Trophoblast cell (in vitro differentiated cells and primary cell): ENCODE data around the gene ADAMTS14.
"Not testable (repeated sequence)": the region's sequence is repeated elsewhere in the genome, so short reads cannot be mapped to it uniquely, and the experiment has no call there.

Source experiments
- DNase-seq, 2 donors: peaks; one replicate each; pipeline ENCODE4 v3.0.0-alpha.2; 2016
- H2AFZ ChIP-seq: 2 replicates; pipeline ENCODE4 v1.6.1; 2013; ENCODE audit warnings: low read length, moderate library complexity, mild to moderate bottlenecking; ENCODE audit not compliant: insufficient read depth, poor library complexity
- H2AK5ac ChIP-seq: 2 replicates; pipeline ENCODE4 v1.6.1; 2013; ENCODE audit warnings: mild to moderate bottlenecking, low read length
- H2BK120ac ChIP-seq: 2 replicates; pipeline ENCODE4 v1.6.1; 2013; ENCODE audit warnings: low read length, mild to moderate bottlenecking, moderate library complexity; ENCODE audit not compliant: insufficient read depth, poor library complexity
- H2BK12ac ChIP-seq: 2 replicates; pipeline ENCODE4 v1.6.1; 2013; ENCODE audit warnings: mild to moderate bottlenecking, low read length, moderate library complexity
- H2BK5ac ChIP-seq: 2 replicates; pipeline ENCODE4 v1.6.1; 2013; ENCODE audit warnings: low read length, low read depth, moderate library complexity, mild to moderate bottlenecking; ENCODE audit not compliant: poor library complexity
- H3K14ac ChIP-seq: 2 replicates; pipeline ENCODE4 v1.6.1; 2013; ENCODE audit warnings: mild to moderate bottlenecking, low read length
- H3K18ac ChIP-seq: 2 replicates; pipeline ENCODE4 v1.6.1; 2013; ENCODE audit warnings: mild to moderate bottlenecking, low read length
- H3K23ac ChIP-seq: 2 replicates; pipeline ENCODE4 v1.6.1; 2013; ENCODE audit warnings: low read length
- H3K27ac ChIP-seq: 2 replicates; pipeline ENCODE4 v1.5.1; 2013; ENCODE audit warnings: low read depth, mild to moderate bottlenecking, inconsistent platforms, low read length, moderate library complexity
- H3K27me3 ChIP-seq: 2 replicates; pipeline ENCODE4 v1.6.1; 2013; ENCODE audit warnings: inconsistent platforms, mild to moderate bottlenecking, low read length, moderate library complexity; ENCODE audit not compliant: insufficient read depth
- H3K36me3 ChIP-seq, 2 experiments: 1 replicate in 1 of 2; 2 replicates in 1 of 2; pipeline ENCODE4 v1.6.1; 2013; ENCODE audit warnings: low read length in 2 of 2, mild to moderate bottlenecking in 2 of 2, moderate library complexity in 1 of 2; ENCODE audit not compliant: insufficient read depth in 2 of 2, control insufficient read depth in 1 of 2
- H3K4ac ChIP-seq: 2 replicates; pipeline ENCODE4 v1.6.1; 2013; ENCODE audit warnings: low read depth, mild to moderate bottlenecking, low read length, moderate library complexity
- H3K4me1 ChIP-seq, 2 experiments: 1 replicate in 1 of 2; 2 replicates in 1 of 2; pipeline ENCODE4 v1.6.1; 2013; ENCODE audit warnings: low read length in 2 of 2, mild to moderate bottlenecking in 2 of 2, moderate library complexity in 1 of 2; ENCODE audit not compliant: insufficient read depth in 2 of 2, control insufficient read depth in 1 of 2
- H3K4me2 ChIP-seq: 2 replicates; pipeline ENCODE4 v1.6.1; 2013; ENCODE audit warnings: inconsistent platforms, mild to moderate bottlenecking, low read length, moderate library complexity
- H3K4me3 ChIP-seq: 2 replicates; pipeline ENCODE4 v1.5.1; 2013; ENCODE audit warnings: mild to moderate bottlenecking, low read depth, low read length, inconsistent platforms
- H3K79me1 ChIP-seq: one replicate; pipeline ENCODE4 v1.6.1; 2013; ENCODE audit warnings: low read length
- H3K79me2 ChIP-seq: 2 replicates; pipeline ENCODE4 v1.6.1; 2013; ENCODE audit warnings: low read length, mild to moderate bottlenecking; ENCODE audit not compliant: control insufficient read depth, insufficient read depth, poor library complexity
- H3K9ac ChIP-seq: 2 replicates; pipeline ENCODE4 v1.6.1; 2013; ENCODE audit warnings: mild to moderate bottlenecking, low read length
- H3K9me3 ChIP-seq: 2 replicates; pipeline ENCODE4 v1.6.1; 2013; ENCODE audit warnings: low read depth, mild to moderate bottlenecking, control low read depth, inconsistent platforms, low read length; ENCODE audit not compliant: insufficient read depth
- H4K12ac ChIP-seq: 2 replicates; pipeline ENCODE4 v1.6.1; 2013; ENCODE audit warnings: low read depth, mild to moderate bottlenecking, low read length, moderate library complexity
- H4K8ac ChIP-seq: 2 replicates; pipeline ENCODE4 v1.6.1; 2013; ENCODE audit warnings: low read depth, mild to moderate bottlenecking, low read length, moderate library complexity
- H4K91ac ChIP-seq: one replicate; pipeline ENCODE4 v1.6.1; 2013; ENCODE audit warnings: low read depth, mild to moderate bottlenecking, low read length, moderate library complexity
- WGBS: extraction: QIAGEN DNeasy Blood & Tissue Kit; methylation state at CpG from one replicate; pipeline ENCODE4 v1.1.7; 2013; ENCODE audit warnings: missing lambda C conversion rate; ENCODE audit not compliant: insufficient read length, insufficient coverage; ENCODE audit errors: extremely low coverage; 5-methylcytosine and 5-hydroxymethylcytosine counted together

The ADAMTS14 gene

GRCh38 chr10:70661623-70662361, 10.5 kb upstream of the ADAMTS14 start:
- H4K91ac ChIP-seq: no peak overlapping the region
- no peak overlapping the region for H3K4ac ChIP-seq
- H3K14ac ChIP-seq: no peak overlapping the region
- H2AFZ ChIP-seq: no peak overlapping the region
- H2AK5ac ChIP-seq: no peak overlapping the region
- no peaks in the 10 kb centered on the region for H3K27me3 ChIP-seq
- no peak overlapping the region for H3K23ac ChIP-seq
- H2BK12ac ChIP-seq: no peak overlapping the region
- no peaks in the 10 kb centered on the region for H3K36me3 ChIP-seq
- no peak overlapping the region for H4K12ac ChIP-seq
- H3K79me1 ChIP-seq: no peaks in the 10 kb centered on the region
- no peak overlapping the region for H2BK120ac ChIP-seq
- no peak overlapping the region for H3K4me3 ChIP-seq
- no peak overlapping the region for H2BK5ac ChIP-seq
- H3K18ac ChIP-seq: no peak overlapping the region
- no peak overlapping the region for H3K9ac ChIP-seq
- H3K27ac ChIP-seq: no peak overlapping the region
- no peak overlapping the region for H3K4me2 ChIP-seq
- H4K8ac ChIP-seq: no peak overlapping the region
- no peaks in the 10 kb centered on the region for H3K79me2 ChIP-seq
- no peak for DNase-seq
- H3K9me3 ChIP-seq: no peaks in the 10 kb centered on the region
- H3K4me1 ChIP-seq: no peaks in the 10 kb centered on the region
- no CpG with 5 or more reads among the region's 11 CpGs for WGBS

GRCh38 chr10:70662362-70663220, 9.7 kb upstream of the ADAMTS14 start:
- Histone ChIP-seq H3K27me3 (no peaks in the 10 kb centered on the region), H2BK12ac (no peak overlapping the region), H4K8ac (no peak overlapping the region), H3K79me1 (no peaks in the 10 kb centered on the region), H3K4ac (no peak overlapping the region), H3K9ac (no peak overlapping the region), H2AK5ac (no peak overlapping the region), H3K4me2 (no peak overlapping the region), H3K18ac (no peak overlapping the region), H4K12ac (no peak overlapping the region), H3K9me3 (no peaks in the 10 kb centered on the region), H2AFZ (no peak overlapping the region), H2BK5ac (no peak overlapping the region), H3K27ac (no peak overlapping the region), H3K23ac (no peak overlapping the region), H2BK120ac (no peak overlapping the region), H3K14ac (no peak overlapping the region), H3K4me1 (no peaks in the 10 kb centered on the region), H3K36me3 (no peaks in the 10 kb centered on the region), H3K4me3 (no peak overlapping the region), H3K79me2 (no peaks in the 10 kb centered on the region), H4K91ac (no peak overlapping the region)
- DNase-seq: no peak
- 100% methylated on average over 1 of the region's 12 CpGs for WGBS

DNA sequence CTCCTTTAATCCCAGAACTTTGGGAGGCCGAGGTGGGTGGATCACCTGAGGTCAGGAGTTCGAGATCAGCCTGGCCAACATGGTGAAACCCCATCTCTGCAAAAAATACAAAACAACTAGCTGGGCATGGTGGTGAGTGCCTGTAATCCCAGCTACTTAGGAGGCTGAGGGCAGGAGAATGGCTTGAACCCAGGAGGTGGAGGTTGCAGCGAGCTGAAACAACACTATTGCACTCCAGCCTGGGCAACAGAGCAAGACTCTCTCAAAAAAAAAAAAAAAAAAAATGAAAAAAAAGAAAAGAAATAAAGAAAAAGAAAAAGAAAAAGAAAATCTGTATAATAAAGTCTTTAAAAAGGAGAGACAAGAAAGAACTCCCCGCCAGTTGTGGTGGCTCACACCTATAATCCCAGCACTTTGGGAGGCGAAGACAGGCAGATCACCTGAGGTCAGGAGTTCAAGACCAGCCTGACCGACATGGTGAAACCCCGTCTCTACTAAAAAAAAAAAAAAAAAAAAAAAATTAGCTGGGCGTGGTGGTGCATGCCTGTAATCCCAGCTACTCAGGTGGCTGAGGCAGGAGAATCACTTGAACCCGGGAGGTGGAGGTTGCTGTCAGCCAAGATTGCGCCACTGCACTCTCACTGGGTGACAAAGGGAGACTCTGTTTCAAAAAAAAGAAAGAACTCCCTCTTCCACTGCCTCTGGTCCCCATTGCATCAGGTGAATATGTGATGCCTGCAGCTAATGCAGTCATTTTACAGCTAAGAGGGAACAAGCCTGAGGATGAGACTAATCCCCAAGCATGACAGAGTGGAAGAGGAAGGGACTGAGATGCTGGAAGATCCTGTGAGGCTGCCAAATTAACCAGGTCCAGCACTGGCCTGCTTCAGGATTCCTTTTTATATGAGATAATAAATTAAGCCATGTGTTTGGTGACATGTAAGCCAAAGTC, 8.6 kb upstream of the ADAMTS14 start:
- H2BK120ac ChIP-seq, H2AFZ ChIP-seq, H4K12ac ChIP-seq, DNase-seq, H3K14ac ChIP-seq, H3K4ac ChIP-seq, H4K8ac ChIP-seq, H3K4me2 ChIP-seq, H3K9ac ChIP-seq, H4K91ac ChIP-seq, H3K23ac ChIP-seq, H2BK5ac ChIP-seq, H3K36me3 ChIP-seq, H3K4me3 ChIP-seq, H3K27ac ChIP-seq, H2BK12ac ChIP-seq, H3K4me1 ChIP-seq, H3K9me3 ChIP-seq, H2AK5ac ChIP-seq, H3K79me1 ChIP-seq, H3K79me2 ChIP-seq, H3K18ac ChIP-seq, H3K27me3 ChIP-seq: not testable (repeated sequence)
- WGBS: no CpG with 5 or more reads among the region's 10 CpGs

DNA sequence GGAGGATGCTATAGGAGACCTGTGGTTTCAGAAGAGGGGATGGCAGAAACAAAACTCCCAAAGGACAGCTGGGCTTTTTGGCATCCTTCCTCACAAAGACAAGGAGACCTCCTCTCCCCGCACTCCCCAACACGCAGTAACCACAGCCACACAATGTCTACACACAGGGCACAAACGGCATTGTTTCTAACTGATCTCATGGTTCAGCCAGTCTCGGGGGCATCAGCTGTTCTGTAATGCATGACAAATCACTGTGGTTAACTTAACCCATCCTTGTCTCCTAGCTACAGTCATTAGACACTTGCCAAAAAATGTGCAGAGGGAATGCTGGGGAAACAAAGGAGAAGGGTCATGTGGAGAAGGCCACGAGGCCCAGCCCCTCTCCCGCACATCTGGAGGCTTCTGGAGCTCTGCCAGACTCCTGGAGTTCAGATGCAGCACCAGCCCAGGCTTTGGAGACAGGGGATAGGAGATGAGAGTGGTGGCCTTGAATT, 7.6 kb upstream of the ADAMTS14 start:
- H2BK120ac ChIP-seq: no peak overlapping the region
- H2BK12ac ChIP-seq: no peak overlapping the region
- H3K79me1 ChIP-seq: no peaks in the 10 kb centered on the region
- WGBS: no CpG with 5 or more reads among the region's 6 CpGs
- H3K4ac ChIP-seq: no peak overlapping the region
- H3K4me3 ChIP-seq: no peak overlapping the region
- H3K79me2 ChIP-seq: no peaks in the 10 kb centered on the region
- H4K8ac ChIP-seq: no peak overlapping the region
- no peak overlapping the region for H4K91ac ChIP-seq
- H3K27ac ChIP-seq: no peak overlapping the region
- H3K9me3 ChIP-seq: peaks cover 4% of the 10 kb centered on the region
- H2AK5ac ChIP-seq: no peak overlapping the region
- H3K27me3 ChIP-seq: no peaks in the 10 kb centered on the region
- H3K14ac ChIP-seq: no peak overlapping the region
- no peak overlapping the region for H3K23ac ChIP-seq
- no peak overlapping the region for H3K4me2 ChIP-seq
- no peak overlapping the region for H2BK5ac ChIP-seq
- no peak overlapping the region for H2AFZ ChIP-seq
- H3K18ac ChIP-seq: no peak overlapping the region
- no peak overlapping the region for H3K9ac ChIP-seq
- DNase-seq: no peak
- no peaks in the 10 kb centered on the region for H3K4me1 ChIP-seq
- H3K36me3 ChIP-seq: no peaks in the 10 kb centered on the region
- H4K12ac ChIP-seq: no peak overlapping the region
